OCI-M1 (cell line): Measurements from ENCODE around the gene MSLN.

Experiments
- DNase-seq: peaks from one replicate; lab custom pipeline; 2025; lab: John Stamatoyannopoulos, UW

MSLN gene

GRCh38 chr16:723695-724094 is 36.8 kb upstream of the MSLN start:
- DNase-seq = no peak

- no peak for DNase-seq
These were observed 36.1 kb upstream of the MSLN start for GRCh38 chr16:724188-725040.

- DNase-seq = no peak
These were observed 35.5 kb upstream of the MSLN start for GRCh38 chr16:725041-725376.

GRCh38 chr16:725463-726187 is 34.9 kb upstream of the MSLN start:
- no peak for DNase-seq

GRCh38 chr16:726188-726437 is 34.4 kb upstream of the MSLN start:
- DNase-seq = no peak

GRCh38 chr16:726438-727290 is 33.9 kb upstream of the MSLN start, which contains the start of the genes CCDC78 and HAGHL:
Gene CCDC78 (minus strand): TSS chr16:726443. CDS start chr16:726367, 76 bp downstream.
Gene HAGHL (plus strand): TSS chr16:727106. CDS start chr16:727510, 404 bp downstream.
- DNase-seq = peak; percentile 64

- DNase-seq = peak; percentile 34
These were observed 33.1 kb upstream of the MSLN start for GRCh38 chr16:727291-727977.

GRCh38 chr16:728131-728889 is 32.2 kb upstream of the MSLN start:
- peak; percentile 86 for DNase-seq

GRCh38 chr16:728890-729744 is 31.4 kb upstream of the MSLN start:
- no peak for DNase-seq

GRCh38 chr16:729768-730665 is 30.5 kb upstream of the MSLN start:
- no peak for DNase-seq

- no peak for DNase-seq
These were observed 29.6 kb upstream of the MSLN start for GRCh38 chr16:730666-731509.

- DNase-seq = no peak
These were observed 28.2 kb upstream of the MSLN start for GRCh38 chr16:732332-732731.

GRCh38 chr16:732936-733335 is 27.6 kb upstream of the MSLN start:
- DNase-seq = no peak

GRCh38 chr16:733382-734207 is 26.9 kb upstream of the MSLN start:
- DNase-seq = no peak

- DNase-seq = no peak
These were observed 26.1 kb upstream of the MSLN start for GRCh38 chr16:734208-734980.

- DNase-seq = no peak
These were observed 25.3 kb upstream of the MSLN start for GRCh38 chr16:734981-735881.
